A172 (cell line): Measurements from ENCODE around the gene GPI. TPM values are rescaled to one million over a fixed set of nuclear protein-coding genes. Genes with fewer than 3 reads are reported as not detected.
"Not testable (repeated sequence)": the region's sequence is repeated elsewhere in the genome, so short reads cannot be mapped to it uniquely, and the experiment has no call there.

Experiments
- DNase-seq: peaks from one replicate; pipeline ENCODE4 v3.0.0-alpha.2; 2015; ENCODE audit warnings: low spot score
- total RNA-seq: library from RNA; depleted of rRNA; stranded (reverse); fragments of >200 nt; shearing (Covaris generic); gene quantifications from 2 replicates; pipeline ENCODE4 v1.2.3, GENCODE V29; 2014; rRNA removed

The GPI gene
- total RNA-seq: 179 and 185 TPM in 2 replicates

DNA sequence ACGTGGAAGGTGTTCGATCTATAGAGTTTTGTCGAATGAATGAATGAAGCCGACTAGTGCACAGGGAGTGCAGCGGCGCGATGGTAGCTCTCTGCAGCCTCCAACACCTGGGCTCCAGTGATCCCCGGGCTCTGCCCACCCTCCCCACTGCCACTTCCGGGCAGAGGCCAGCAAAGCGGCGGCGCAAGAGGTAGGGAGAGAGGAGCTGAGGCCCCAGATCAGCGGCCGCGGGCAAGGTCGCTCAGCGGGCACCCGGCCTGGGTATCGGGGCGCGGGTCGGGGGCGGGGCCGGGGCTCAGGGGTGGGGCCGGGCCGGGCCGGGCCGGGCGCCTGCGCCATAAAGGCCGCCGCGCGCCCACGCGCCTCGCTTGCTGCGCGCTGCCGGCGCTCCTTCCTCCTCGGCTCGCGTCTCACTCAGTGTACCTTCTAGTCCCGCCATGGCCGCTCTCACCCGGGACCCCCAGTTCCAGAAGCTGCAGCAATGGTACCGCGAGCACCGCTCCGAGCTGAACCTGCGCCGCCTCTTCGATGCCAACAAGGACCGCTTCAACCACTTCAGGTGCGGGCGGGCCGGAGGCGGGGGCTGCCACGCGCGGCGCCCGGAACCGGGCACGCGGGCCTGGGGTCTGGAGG, at the start of gene GPI:
Gene GPI, plus strand, starts transcription at position 367 of the 633 bp plus-strand sequence. Its CDS starts 71 bp downstream, at position 438.
- peak; percentile 53 for DNase-seq

GRCh38 chr19:34316247-34316646, 48.7 kb upstream of the GPI start:
- DNase-seq: no peak

DNA sequence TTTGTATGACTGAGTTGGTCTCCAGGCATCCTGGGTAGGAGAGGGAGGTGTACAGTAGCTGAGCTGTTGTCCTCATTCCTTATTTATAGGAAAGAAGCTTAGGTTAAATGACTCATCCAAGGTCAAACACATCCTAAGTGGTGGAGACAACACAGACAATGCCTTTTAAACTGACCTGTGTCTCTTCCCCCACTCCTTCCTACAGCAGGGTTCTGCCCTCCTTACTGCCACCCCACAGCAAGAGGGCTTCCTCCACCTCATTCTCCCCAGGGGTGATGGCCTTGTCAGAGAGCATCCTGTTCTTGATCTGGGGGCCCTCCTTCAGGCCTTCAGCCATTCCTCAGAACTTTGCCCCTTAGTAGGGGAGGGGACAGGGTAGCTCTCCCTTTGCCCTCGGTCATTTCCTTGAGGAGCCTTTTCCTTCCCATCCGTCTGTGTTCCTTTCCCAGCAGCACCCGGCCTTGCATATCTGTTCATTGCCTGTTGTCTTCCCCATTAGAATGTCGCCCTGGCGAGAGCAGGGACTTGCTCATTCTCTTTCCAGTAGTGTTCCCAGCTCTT, 48.2 kb upstream of the GPI start:
- peak; percentile 40 for DNase-seq

DNA sequence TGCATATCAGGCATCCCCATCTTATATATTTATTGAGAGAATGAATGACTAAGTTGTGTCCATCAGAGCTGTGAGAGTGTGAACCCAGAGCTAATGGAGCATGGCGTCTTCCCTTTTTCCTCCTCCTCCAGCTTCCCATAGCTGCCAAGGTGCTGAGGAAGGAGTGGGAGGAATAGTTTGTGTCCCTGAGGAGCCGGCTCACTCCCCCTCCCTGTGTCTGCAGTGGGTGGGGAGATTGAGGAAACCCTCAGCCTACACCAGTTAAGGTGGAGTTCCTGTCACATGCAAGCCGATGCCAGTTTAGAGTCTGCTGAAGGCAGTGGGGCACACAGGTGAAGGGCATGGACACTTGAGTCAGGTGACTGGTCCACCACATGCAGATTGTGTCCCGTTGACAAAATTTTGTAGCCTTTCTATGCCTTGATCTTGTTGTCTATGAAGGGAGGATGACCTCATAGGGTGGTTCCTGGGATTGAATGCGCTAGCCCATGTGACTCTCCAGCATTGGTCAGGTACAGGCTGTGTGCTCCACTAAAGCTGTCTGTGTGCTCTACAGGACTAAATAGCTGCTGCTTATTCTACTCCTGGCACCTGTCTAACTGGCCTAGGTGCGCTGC, 47.6 kb upstream of the GPI start:
- peak; percentile 38 for DNase-seq

GRCh38 chr19:34319230-34319585, 45.8 kb upstream of the GPI start:
- no peak for DNase-seq

DNA sequence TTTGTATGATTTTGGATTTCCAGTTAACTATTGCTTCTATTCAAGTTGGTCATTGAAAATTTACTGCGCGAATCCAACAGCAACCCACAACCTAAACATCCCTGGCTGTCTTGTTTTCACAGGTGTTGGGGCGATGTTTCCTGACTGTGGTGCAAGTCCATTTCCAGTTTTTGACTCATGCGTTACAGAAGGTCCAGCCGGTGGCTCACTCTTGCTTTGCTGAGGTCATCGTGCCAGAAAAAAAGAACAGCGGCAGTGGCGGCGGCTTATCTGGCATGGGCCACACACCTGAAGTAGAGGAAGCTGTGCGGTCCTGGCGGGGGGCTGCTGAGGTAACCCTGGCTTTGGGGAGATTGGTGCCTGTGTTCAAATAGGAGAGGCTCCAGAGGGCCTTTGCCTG, 45.2 kb upstream of the GPI start:
- no peak for DNase-seq

DNA sequence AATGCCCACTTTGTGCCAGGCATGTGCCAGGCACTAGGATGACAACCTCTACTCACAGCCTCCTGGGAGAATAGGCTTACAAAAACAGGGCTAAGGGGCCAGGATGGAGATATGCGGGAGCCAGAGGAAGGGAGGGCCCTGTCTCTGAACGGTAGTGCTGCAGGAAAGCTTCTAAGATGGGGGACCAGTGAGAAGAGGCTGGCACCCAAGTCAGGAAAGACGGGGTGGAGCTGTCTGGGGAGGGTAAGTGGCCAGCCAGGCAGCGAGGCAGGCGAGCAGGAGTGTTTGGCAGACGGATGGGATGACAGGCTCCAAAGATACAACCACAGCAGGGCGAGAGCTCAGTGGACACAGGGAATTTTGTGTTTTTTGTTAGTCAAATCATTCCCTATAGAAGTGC, 44.7 kb upstream of the GPI start:
- DNase-seq: no peak

GRCh38 chr19:34321735-34322134, 43.3 kb upstream of the GPI start:
- DNase-seq: no peak

DNA sequence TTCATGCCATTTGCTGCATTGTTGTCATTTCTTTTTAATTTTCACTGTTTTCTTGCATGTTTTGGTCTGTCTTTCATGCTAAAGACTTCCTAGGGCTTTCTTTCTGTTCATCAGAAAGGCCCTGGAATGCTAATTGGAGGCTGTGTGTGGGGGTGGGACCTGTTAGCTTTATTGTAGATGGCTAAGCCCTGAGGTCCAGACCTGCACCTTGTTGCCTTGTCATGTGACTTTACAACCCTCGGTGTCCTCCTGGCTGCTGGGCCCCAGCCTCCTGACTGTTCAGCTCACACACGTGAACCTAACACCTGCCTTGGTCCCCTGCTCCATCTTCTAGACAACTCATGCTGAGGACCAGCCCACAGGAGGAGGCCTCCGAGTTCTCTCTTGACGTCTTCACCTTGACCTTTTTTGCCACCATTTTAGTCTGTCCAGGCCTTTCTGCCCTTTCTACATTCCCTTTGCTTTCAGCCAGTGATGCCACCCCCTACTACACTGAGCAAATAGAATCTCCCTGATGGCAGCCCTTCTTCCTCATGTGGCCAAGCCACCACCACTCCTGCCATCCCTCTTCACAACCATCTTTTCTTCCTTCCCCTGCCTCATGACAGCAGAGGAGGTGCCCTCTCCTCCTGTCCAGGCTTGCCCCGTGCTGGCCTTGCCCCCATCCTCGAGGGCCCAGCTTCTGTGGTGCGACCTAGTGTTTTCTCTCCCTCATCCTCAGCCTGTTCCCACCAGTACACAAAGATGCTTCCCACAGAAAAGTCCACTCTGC, 41.4 kb upstream of the GPI start:
- DNase-seq: no peak

DNA sequence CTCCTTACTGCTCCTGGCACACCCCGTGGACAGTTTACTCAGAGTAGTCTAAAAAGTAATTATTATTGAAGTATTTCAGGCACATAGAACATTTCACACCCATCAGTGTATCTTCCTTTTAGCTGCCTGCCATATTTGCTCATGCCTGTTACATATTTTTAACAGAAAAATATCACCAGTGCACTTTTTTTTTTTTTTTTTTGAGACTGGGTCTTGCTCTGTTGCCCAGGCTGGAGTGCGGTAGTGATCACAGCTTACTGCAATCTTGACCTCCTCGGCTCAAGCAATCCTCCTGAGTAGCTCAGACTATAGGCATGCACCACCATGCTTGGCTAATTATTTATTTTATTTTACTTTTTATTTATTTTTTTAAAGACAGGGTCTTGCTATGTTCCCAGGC, 40.7 kb upstream of the GPI start:
- no peak for DNase-seq

DNA sequence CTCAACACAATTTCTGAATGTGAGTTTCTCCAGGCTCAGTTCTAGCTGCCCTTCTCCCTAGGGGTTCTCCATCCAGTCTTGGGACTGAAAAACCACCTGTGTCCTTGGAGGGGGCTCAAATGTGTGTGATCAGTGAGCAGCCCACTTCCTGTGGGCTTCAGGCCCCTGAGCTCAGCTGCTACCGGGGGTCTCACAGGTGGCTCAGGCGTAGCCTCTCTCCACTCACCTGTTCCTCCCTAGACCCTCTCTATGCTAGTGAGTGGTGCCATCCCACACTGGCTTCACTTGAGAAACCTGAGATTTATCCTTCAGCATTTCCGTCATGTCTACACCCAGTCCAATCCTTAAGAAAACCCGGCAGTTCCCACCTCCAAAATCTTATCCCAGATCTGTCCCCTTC, 39.8 kb upstream of the GPI start:
- DNase-seq: no peak

- DNase-seq: no peak
These were observed 38.8 kb upstream of the GPI start for GRCh38 chr19:34325981-34326787.

DNA sequence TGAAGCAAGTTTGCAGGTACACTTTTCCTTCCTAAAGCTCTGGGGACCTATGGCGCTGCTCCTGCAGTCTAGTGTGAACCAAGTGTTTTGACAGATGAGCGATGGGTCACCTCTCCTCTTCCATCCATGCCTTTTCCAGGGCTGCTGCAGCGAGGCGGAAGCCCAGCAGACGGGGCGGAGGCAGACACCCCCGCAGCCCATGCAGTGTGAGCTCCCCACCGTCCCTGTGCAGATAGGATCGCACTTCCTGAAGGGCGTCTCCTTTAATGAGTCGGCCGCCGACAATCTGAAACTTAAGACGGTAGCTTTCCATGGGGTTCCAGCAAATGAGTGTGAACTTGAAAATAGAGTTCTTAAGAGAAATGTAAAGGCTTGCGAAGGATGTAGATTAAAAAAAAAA, 37.1 kb upstream of the GPI start:
- DNase-seq: peak; percentile 37

DNA sequence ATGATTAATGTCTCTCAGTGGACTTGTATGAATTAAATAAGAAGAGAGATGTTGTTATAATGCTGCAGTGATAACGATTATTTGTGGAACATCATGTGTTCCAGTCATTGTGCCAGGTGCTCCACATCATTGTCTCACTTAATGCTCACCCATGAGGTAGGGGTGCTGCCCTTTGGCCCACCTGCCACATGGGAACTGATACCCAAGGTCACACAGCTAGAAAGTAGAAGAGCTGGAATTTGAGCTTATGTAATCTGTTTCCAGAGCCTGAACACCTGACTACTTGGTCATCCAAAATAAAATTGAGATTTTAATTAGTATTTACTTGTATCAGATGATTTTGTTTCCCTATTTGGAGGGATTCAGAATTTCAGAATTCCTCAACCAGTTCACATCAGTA, 36.0 kb upstream of the GPI start:
- no peak for DNase-seq

DNA sequence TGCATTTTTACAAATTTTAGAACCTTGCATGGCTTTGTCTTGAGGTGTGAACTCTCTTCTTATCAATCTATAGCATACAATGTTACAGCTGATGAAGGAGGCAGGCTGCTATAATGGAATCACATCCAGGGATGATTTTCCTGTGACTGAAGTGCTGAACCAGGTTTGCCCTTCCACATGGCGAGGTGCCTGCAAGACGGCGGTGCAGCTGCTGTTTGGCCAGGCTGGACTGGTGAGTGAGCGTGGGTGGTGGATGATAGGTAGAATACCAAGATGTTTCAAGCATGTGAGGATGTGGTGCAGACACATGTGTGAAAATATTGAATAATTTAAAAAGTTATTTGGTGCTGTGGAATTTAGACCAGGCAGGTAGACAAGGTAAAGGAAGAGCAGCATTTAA, 34.9 kb upstream of the GPI start:
- DNase-seq: no peak

GRCh38 chr19:34330596-34330995, 34.4 kb upstream of the GPI start:
- DNase-seq: not testable (repeated sequence)

- DNase-seq: not testable (repeated sequence)
These were observed 33.4 kb upstream of the GPI start for GRCh38 chr19:34331596-34331995.

- no peak for DNase-seq
These were observed 32.8 kb upstream of the GPI start for GRCh38 chr19:34332027-34332760.

GRCh38 chr19:34335914-34336313, 29.1 kb upstream of the GPI start:
- DNase-seq: no peak

- DNase-seq: no peak
These were observed 28.2 kb upstream of the GPI start for GRCh38 chr19:34336781-34337271.

DNA sequence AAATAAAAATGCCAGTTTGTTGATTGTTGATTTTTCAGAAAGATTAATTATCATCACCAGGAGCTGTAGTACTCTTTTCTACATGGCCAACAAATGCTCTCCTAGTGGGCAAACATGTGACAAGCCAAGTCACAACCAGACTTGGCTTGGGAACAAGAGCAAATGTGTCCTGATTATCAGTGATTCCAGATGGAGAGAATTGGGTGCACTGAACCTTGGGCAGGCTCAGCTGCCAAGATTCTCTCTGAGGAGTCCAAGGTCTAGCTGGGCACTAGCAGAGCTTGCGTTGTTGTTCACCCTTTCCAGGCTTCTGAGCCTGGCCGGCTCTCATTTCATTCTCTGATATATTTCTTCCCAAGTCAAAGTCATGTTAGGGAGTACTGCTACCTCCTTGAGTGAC, 27.3 kb upstream of the GPI start:
- no peak for DNase-seq
